MCF 10A (cell line): ENCODE results near the gene CEP170. TPM values are rescaled to one million over a fixed set of nuclear protein-coding genes. Genes with fewer than 3 reads are reported as not detected.

ENCODE experiments used
- BruUV-seq: library from RNA; stranded (reverse); fragments of 400-500 nt; replicated peaks from 2 replicates; lab custom pipeline; 2021; lab: Mats Ljungman, UMichigan
- CTCF ChIA-PET: fragments of 300-600 bp; sonication (Branson Sonifier 250); formaldehyde crosslinking; extraction: SDS; loops from one replicate; lab custom pipeline; 2021; ENCODE audit warnings: antibody characterized with exemption, inconsistent platforms; lab: Yijun Ruan, JAX
- POLR2A ChIA-PET: fragments of 300-600, 350-650 bp; sonication (Branson Sonifier 250); formaldehyde crosslinking; extraction: SDS; loops from one replicate; lab custom pipeline; 2020; ENCODE audit warnings: antibody characterized with exemption, inconsistent platforms; lab: Yijun Ruan, JAX
- DNase-seq: peaks from one replicate; pipeline ENCODE4 v3.0.0-alpha.2; 2018; ENCODE audit not compliant: unreplicated experiment
- H3K27ac Mint-ChIP-seq: one replicate; pipeline ENCODE4 v1.8.0; 2022; ENCODE audit warnings: mild to moderate bottlenecking, low read depth, mixed read lengths; ENCODE audit not compliant: unreplicated experiment
- H3K27me3 Mint-ChIP-seq: one replicate; pipeline ENCODE4 v1.8.0; 2022; ENCODE audit warnings: mixed read lengths; ENCODE audit not compliant: insufficient read depth, unreplicated experiment
- H3K36me3 Mint-ChIP-seq: one replicate; pipeline ENCODE4 v1.8.0; 2022; ENCODE audit warnings: mild to moderate bottlenecking, moderate library complexity, mixed read lengths; ENCODE audit not compliant: insufficient read depth, unreplicated experiment
- H3K4me1 Mint-ChIP-seq: one replicate; pipeline ENCODE4 v1.8.0; 2022; ENCODE audit warnings: mixed read lengths; ENCODE audit not compliant: insufficient read depth, unreplicated experiment
- H3K4me3 Mint-ChIP-seq: one replicate; pipeline ENCODE4 v1.8.0; 2022; ENCODE audit warnings: mild to moderate bottlenecking, moderate library complexity, mixed read lengths; ENCODE audit not compliant: unreplicated experiment
- H3K9me3 Mint-ChIP-seq: one replicate; pipeline ENCODE4 v1.8.0; 2022; ENCODE audit warnings: mixed read lengths; ENCODE audit not compliant: unreplicated experiment
- CTCF ChIP-seq: fragments of 200-600 bp; IDR thresholded peaks from one replicate; pipeline ENCODE4 v1.8.0; 2022; ENCODE audit warnings: antibody characterized with exemption, mild to moderate bottlenecking; ENCODE audit not compliant: unreplicated experiment
- intact Hi-C: fragments of 100-400 bp; cut with micrococcal nuclease; formaldehyde crosslinking; loops from 2 replicates; pipeline ENCODE4 v1.14.1; 2022
- total RNA-seq: library from RNA; stranded (reverse); gene quantifications from 2 replicates; pipeline ENCODE4 v1.2.3, GENCODE V29; 2022

CEP170 gene
- total RNA-seq, 1 experiment from 2014 or later, result 182 TPM

- ChIA-PET POLR2A (interaction anchor here (0.7 to 0.8 kb wide), 2 partner anchors 9 to 13 kb away, joined by 4 to 5 read pairs; no protein-coding TSS in a partner anchor), CTCF (interaction anchor here (0.6 kb wide), 2 partner anchors 134 to 974 kb away, joined by 3 read pairs; no protein-coding TSS in a partner anchor)
- Mint-ChIP-seq H3K27ac (no peak overlapping the region), H3K27me3 (no peaks in the 10 kb centered on the region), H3K4me3 (no peak overlapping the region), H3K9me3 (no peaks in the 10 kb centered on the region), H3K4me1 (peaks cover 16% of the 10 kb centered on the region), H3K36me3 (peaks cover 72% of the 10 kb centered on the region)
- intact Hi-C loops, result no loop called here
- no peak for DNase-seq
- BruUV-seq, result no TSS peak
- TF ChIP-seq CTCF, result no peak
Observed at GRCh38 chr1:243281672-243282071, 26.6 kb upstream of the CEP170 start.

- CTCF ChIA-PET, result interaction anchor here (0.7 kb wide), 1 partner anchor 47 kb away, joined by 3 read pairs; no protein-coding TSS in a partner anchor
- no peak overlapping the region for H3K4me3 Mint-ChIP-seq
- no peak for TF ChIP-seq CTCF
- peaks cover 74% of the 10 kb centered on the region for H3K36me3 Mint-ChIP-seq
- POLR2A ChIA-PET, result interaction anchor here (0.6 to 1.1 kb wide), 4 partner anchors 9 to 1900 kb away, joined by 3 to 4 read pairs (median 4); partner anchors contain the start of gene SDCCAG8
- BruUV-seq, result no TSS peak
- peaks cover 16% of the 10 kb centered on the region for H3K4me1 Mint-ChIP-seq
- DNase-seq, result no peak
- H3K27me3 Mint-ChIP-seq, result no peaks in the 10 kb centered on the region
- peak overlapping the region; percentile 36 for H3K27ac Mint-ChIP-seq
- intact Hi-C loops, result no loop called here
- H3K9me3 Mint-ChIP-seq, result no peaks in the 10 kb centered on the region
Observed at GRCh38 chr1:243280571-243281129, 25.6 kb upstream of the CEP170 start.

GRCh38 chr1:243275316-243275715 is 20.2 kb upstream of the CEP170 start:
- intact Hi-C loops, result no loop called here
- Mint-ChIP-seq H3K9me3 (no peaks in the 10 kb centered on the region), H3K36me3 (peaks cover 69% of the 10 kb centered on the region), H3K27ac (no peak overlapping the region), H3K4me1 (peaks cover 5% of the 10 kb centered on the region), H3K4me3 (no peak overlapping the region), H3K27me3 (no peaks in the 10 kb centered on the region)
- POLR2A ChIA-PET, result interaction anchor here (0.8 to 3.7 kb wide), 2 partner anchors 12 to 19 kb away, joined by 5 to 31 read pairs; partner anchors contain the start of genes CEP170 and SDCCAG8
- DNase-seq, result no peak
- TF ChIP-seq CTCF, result no peak
- BruUV-seq, result no TSS peak
- CTCF ChIA-PET, result interaction anchor here (0.6 to 0.9 kb wide), 6 partner anchors 10 to 1519 kb away, joined by 3 to 4 read pairs (median 3); no protein-coding TSS in a partner anchor

- no peaks in the 10 kb centered on the region for H3K27me3 Mint-ChIP-seq
- peaks cover 8% of the 10 kb centered on the region for H3K4me1 Mint-ChIP-seq
- no peak for TF ChIP-seq CTCF
- CTCF ChIA-PET, result interaction anchor here (0.7 to 2.1 kb wide), 3 partner anchors 16 to 1668 kb away, joined by 3 to 6 read pairs (median 6); no protein-coding TSS in a partner anchor
- intact Hi-C loops, result no loop called here
- H3K4me3 Mint-ChIP-seq, result no peak overlapping the region
- no peak overlapping the region for H3K27ac Mint-ChIP-seq
- H3K36me3 Mint-ChIP-seq, result peaks cover 70% of the 10 kb centered on the region
- POLR2A ChIA-PET, result interaction anchor here (1.4 to 3.7 kb wide), 2 partner anchors 18 to 40 kb away, joined by 3 to 31 read pairs; partner anchors contain the start of genes CEP170 and SDCCAG8
- no peaks in the 10 kb centered on the region for H3K9me3 Mint-ChIP-seq
- no TSS peak for BruUV-seq
- no peak for DNase-seq
Observed at GRCh38 chr1:243273945-243274344, 18.9 kb upstream of the CEP170 start.
